SK-N-SH (cell line): ENCODE results near the gene NDOR1.
"Not testable (repeated sequence)": the region's sequence is repeated elsewhere in the genome, so short reads cannot be mapped to it uniquely, and the experiment has no call there.

Experiments
- CTCF ChIP-seq: fragments of 200-600 bp; sonication (generic); IDR thresholded peaks from 2 replicates; pipeline ENCODE4 v1.6.1; 2017; ENCODE audit warnings: antibody characterized with exemption, mild to moderate bottlenecking, moderate library complexity
- EP300 ChIP-seq, 2 experiments: IDR thresholded peaks; 2 replicates each; pipeline versions ENCODE4 v1.4.0 to v1.6.1; 2012; ENCODE audit warnings: borderline replicate concordance in 1 of 2, low read depth in 1 of 2, low read length in 1 of 2
- JUND ChIP-seq: IDR thresholded peaks from 2 replicates; pipeline ENCODE4 v1.4.0; 2012
- MAX ChIP-seq: IDR thresholded peaks from 2 replicates; pipeline ENCODE4 v1.4.0; 2012; ENCODE audit warnings: low read depth
- NFIC ChIP-seq: IDR thresholded peaks from 2 replicates; pipeline ENCODE4 v1.4.0; 2012; ENCODE audit warnings: borderline replicate concordance
- RAD21 ChIP-seq: IDR thresholded peaks from 2 replicates; pipeline ENCODE4 v1.6.1; 2012; ENCODE audit warnings: mild to moderate bottlenecking, low read length
- SIN3A ChIP-seq: IDR thresholded peaks from 2 replicates; pipeline ENCODE4 v1.6.1; 2012; ENCODE audit warnings: low read depth, mild to moderate bottlenecking, low read length, moderate library complexity, borderline replicate concordance
- YY1 ChIP-seq: IDR thresholded peaks from 2 replicates; pipeline ENCODE4 v1.4.0; 2012; ENCODE audit warnings: low read depth, mild to moderate bottlenecking

DNA sequence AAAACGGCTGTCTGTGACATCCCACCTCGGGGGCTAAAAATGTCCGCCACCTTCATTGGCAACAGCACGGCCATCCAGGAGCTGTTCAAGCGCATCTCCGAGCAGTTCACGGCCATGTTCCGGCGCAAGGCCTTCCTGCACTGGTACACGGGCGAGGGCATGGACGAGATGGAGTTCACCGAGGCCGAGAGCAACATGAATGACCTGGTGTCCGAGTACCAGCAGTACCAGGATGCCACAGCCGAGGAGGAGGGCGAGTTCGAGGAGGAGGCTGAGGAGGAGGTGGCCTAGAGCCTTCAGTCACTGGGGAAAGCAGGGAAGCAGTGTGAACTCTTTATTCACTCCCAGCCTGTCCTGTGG is 37.7 kb downstream of the NDOR1 start:
- TF ChIP-seq SIN3A; RAD21; MAX; JUND; EP300 (IDR thresholded peaks at IDR 0.05; ENCODE audit: borderline replicate concordance in 1 of 2, low read depth in 1 of 2, low read length in 1 of 2); CTCF; NFIC; YY1: not testable (repeated sequence)
